Stimulated activated CD4-positive, alpha-beta T cell treated with anti-CD3 and anti-CD28 coated beads, Interleukin-15, amount 100 ng/mL, for 1 hour (primary cell): Measurements from ENCODE around the gene OR4D9.
"Not testable (repeated sequence)": the region's sequence is repeated elsewhere in the genome, so short reads cannot be mapped to it uniquely, and the experiment has no call there.

Experiments
- DNase-seq, 2 donors: peaks; one replicate each; pipeline ENCODE4 v3.0.0-alpha.2; 2020; ENCODE audit warnings: low read depth in 1 of 2, low spot score in 1 of 2

The OR4D9 gene

DNA sequence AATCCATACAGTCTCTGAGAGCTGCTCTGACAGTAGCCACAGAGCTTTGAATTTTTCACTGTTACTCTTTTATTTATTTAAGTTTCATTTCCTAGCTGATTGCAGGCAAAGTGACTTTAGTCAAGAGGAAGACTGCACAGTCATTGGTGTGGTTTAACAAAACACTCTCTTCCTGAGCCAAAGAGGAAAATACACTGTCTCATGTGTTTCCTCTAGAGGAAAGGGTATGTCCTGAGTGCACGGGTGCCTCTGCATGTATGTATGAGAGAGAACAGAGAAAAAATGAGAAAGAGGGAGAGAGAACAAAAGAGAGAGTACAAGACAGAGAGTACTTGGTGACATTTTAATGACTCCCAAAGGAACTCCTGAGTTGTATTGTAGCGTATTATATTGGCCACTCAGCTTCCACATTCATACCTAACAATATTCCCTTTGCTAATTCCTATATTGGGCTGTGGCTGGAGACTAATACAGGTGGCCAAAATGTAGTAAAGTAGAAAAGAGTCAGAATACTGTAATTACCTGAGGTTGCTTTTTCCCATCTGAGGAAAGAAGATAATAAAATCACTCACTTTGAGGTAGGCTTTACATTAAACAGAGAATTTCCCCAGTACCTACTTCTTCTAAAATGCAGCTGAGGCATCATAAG lies at the start of gene OR4D9:
TSS of gene OR4D9 (plus strand) at position 599 of the 649 bp plus-strand sequence. CDS start 3,374 bp downstream, outside the sequence.
- DNase-seq, result no peak

DNA sequence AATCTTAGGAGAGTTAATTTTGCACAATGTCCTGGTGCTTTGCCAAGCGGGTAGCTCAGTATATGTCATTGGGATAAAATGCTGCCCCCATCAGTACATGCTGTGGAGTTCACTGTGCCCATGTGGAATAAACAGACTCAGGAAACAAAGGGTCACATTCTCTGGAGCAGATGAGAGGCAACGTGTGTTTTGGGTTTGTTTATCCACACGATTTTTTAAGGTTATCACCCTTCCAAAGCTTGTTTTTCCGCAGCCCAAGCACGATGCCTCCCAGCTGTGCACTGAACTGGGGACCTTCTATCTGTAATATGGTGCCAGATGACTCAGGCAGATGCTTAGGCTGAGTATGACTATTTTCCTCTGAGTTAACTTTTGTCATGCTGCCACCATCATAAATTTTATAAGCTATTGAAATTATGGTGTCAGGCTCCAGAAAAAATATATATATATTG lies 48.1 kb upstream of the OR4D9 start:
- no peak for DNase-seq

DNA sequence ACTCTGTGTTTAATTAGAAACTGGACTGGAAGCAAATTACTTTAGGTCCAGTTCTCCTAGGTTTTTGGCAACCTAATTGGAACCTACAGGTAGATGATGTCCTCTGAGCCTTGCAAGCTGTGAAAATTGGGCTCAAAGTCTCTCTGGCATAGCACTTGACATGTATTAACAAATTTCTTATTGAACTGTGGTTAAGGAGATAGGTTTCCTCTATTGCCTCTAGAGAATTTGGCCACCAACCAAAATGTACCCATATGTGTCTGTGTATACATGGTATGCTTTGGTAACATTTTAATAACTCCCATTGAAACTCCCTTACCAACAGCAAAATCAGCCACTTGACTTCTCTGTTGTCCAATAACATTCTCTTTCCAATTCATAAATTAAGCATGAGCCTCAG lies 38.3 kb upstream of the OR4D9 start, which contains the start of gene OR4D10:
TSS of gene OR4D10 (plus strand) at position 301 of the 400 bp plus-strand sequence. CDS start 4,115 bp downstream, outside the sequence.
- DNase-seq, result no peak

DNA sequence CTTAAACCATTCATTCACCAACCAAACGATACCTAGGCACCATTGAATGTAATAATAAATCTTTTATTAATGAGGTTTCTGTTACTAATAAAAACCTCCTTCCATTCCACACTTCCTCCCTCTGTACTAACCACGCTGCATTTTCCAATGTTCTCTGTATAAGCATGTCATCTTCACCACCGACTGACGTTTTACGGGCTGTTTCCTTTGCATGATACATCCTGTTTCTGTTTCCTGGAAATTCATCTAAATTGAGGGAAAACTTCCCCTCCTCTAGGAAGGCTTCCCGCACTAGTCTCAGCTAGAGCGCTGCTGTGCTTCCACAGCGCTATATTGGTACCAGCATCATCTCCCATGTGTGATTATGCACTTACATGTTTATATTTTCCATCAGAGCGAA lies 36.2 kb upstream of the OR4D9 start:
- no peak for DNase-seq

DNA sequence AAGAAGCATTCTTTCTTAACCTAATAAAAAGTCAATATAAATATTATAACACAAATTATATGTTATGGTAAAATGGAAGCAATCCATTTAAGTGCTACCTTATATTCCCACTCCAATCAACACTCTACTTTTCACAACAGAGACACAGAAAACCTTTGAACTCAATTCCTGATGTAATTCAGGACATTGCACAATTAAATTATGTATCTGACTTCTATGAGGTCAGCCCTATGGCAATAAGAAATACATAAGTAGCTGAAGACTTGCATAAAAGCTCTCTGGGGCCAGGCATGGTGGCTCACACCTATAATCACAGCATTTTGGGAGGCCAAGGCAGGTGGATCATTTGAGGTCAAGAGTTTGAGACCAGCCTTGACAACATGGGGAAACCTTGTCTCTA lies 31.4 kb upstream of the OR4D9 start:
- DNase-seq, result no peak

DNA sequence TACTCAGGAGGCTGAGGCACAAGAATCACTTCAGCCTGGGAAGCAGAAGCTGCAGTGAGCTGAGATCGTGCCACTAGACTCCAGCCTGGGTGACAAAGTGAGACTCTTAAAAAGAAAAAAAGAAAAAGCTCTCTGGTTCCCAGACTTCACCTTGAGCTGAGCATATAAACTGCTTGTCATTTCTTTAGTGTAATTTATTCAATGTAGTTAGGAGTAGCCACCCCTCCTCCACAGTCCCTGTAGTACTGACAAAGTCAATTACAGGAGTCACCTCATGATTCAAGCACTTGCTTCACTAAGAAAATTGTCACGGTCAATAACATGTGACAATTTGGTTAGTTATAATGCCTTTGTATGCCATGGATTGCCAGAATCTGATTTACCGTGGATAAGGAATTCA lies 31.0 kb upstream of the OR4D9 start:
- no peak for DNase-seq

DNA sequence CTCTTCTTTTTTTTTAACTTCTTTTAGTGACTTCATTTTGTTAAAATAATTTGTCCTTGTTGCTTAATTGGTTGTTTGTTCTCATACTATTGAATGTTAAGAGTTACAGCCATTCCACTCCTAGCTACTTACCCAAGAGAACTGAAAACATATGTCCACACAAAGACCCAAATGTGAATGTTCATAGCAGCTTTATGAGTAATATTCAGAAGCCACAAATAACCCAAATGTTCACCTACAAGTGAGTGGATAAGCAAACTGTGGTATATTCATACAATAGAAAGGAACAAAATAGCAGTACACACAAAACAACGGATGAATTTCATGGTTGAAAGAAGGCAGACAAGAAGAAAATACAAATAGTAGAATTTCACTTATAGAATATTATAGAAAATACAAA lies 9.4 kb upstream of the OR4D9 start:
- no peak for DNase-seq

DNA sequence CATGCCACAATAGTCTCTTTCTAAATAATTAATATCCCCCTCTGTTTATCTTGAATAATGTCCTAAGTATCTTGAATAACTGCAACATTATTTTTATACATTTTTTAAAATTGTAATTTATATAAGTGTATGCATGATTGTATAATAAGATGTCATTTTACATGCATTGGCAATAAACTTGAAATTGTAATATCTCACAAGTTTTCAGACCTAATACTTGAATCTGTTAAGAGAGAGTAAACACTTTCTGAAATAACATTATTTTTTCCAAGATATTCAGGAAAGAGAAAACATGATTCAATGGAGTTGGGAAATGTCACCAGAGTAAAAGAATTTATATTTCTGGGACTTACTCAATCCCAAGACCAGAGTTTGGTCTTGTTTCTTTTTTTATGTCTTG lies 8.1 kb upstream of the OR4D9 start, which contains the start of gene OR4D11:
TSS of gene OR4D11 (plus strand) at position 301 of the 400 bp plus-strand sequence. CDS start at position 301, 0 bp downstream.
- no peak for DNase-seq

DNA sequence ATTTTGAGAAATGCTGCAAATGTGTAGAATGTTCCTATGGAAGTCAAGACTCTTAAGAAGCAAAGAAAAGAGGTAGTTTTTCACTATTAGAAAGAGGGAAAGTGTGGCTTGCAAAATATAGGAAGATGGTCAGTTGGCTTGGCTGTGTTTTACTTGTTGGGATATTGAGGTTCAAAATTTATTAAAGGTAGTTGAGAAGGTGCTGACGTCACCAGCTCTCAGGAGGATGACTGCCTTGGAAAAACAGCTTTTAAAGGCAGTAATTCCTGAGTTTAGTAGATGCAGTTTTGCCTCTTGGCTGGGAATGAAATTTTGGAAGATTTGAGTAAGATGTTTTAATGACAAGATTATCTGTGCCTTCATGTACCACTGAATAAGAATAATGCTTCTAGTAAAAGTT lies 336 bp downstream of the OR4D9 start:
- no peak for DNase-seq

DNA sequence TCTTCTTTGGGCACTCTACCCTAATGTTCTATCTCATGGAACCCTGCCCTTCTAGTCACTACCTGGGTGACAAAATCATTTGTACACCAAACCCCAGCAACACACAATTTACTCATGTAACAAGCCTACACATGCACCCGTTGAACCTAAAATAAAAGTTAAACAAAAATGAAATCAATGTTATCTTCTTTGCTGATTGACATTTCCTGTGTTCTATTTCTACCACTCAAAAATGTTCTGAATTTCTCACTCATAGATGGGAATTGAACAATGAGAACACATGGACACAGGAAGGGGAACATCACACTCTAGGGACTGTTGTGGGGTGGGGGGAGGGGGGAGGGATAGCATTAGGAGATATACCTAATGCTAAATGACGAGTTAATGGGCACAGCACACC lies 8.8 kb downstream of the OR4D9 start:
- not testable (repeated sequence) for DNase-seq

DNA sequence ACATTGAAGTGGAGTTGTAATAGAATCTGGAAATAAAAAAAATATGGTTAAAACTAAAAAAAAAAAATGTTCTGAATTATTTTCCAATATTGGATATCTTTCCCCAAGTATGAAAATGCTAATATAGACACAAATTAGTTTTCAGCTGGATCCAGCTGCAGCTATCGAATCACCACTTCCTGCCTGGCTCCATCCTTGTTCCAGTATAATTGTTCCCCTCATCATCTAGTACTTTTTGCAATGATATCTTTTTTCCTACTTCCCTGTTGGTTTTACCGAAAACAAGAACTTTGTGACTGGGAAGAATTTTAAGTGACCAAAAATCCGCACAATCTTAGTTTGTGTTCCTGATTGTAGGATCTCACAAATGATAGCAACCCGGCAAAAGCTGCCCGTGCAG lies 9.4 kb downstream of the OR4D9 start:
- DNase-seq, result no peak

DNA sequence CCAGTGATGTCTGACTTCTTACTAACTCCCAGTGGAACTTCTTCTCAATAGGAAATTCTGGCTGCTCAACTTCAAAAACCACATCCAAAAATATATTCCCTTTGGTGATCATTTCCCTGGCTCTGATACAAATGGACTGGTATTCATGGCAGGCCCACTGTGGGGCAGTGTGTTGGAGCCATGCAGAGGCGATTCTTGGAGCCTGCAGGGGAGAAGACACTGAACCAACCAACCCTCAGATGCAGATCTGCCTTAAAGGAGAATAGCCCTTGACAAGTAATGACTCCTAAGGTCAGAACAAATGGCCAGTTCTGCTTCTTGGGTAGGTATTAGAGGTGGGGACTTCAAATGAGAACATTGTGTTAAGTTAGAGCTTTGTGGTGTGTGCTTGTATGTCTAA lies 12.2 kb downstream of the OR4D9 start:
- no peak for DNase-seq

DNA sequence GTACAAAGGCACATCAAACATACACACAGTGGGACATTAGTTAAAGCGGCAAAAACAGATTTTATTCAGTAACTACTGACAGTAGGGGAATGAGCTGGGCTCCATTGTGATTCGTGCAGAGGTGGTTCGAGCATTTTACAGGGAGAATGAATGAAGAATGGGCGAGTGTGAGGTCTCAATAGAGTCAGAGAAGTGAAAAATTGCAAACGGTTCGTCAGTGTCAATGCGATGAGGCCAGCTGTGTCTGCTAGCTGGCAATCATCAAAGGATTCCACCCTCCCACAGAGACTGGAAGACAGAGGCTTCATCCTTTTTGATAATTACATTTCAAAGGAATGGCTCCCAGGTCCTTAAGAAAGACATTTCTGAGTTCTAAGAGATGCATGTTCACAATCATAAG lies 17.4 kb downstream of the OR4D9 start:
- DNase-seq, result no peak

DNA sequence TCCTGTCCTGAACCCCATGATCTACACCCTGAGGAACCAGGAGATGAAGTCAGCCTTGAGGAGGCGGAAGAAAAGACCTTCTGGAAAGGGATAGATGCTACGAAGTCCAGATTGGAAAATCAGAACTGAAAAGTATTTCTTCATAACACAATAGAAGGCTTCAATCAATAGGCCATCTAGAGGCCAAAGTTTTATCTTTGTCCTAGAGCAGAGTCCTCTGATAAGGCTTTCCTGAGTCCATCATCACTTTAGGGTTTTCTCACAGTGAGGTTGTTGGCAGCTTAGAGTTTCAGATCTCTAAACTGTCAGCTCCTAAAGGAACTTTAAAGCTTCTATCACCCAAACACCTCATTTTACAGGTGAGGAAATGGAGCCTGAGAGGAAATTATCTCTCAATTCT lies 21.3 kb downstream of the OR4D9 start:
- no peak for DNase-seq

DNA sequence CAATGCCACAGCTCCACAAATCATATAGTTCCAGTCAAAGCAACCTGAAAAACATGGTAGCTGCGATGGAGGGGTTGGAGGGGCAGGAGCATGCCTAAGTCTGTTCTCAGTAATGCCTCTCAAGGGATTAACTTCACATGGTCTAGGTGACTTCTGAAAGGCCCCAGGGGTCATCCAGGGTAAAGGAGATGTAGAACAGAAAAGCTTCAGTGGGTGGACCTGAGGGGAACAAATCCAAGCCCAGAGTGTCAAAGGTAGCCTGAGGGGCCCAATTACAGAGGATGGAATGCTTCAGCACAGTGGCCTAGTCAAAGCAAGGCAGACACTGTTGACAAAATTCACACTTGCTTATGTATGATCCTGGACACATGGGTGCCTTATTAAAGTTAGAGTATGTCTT lies 23.3 kb downstream of the OR4D9 start:
- DNase-seq, result no peak

DNA sequence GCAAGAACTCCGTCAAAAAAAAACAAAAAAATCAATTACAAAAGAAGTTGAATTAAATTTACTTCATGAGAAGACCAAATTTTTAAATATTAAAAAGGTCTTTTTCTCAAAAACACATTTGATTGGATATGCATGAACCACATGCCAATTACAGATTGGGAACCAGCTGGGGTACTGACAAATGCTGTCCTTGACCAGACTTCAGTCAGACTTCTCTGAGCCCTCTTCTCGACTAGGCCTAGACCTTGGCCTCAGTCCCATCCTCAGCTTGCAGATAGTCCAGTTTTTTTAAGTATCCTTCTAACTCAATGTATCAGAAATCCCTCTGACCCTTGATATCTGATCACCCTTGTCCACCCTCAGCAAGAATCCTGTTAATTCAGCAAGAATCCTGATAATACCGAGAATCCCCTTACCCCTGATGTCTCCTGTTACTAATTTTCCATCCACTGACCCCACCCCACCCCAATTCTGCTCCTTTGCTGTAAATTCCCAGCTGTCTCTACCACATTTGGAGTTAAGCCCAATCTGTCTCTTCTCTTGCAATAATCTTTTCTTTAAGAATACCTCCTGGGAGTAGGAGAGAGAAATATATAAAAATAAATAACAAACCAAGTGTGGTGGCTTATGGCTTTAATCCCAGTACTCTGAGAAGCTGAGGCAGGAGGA lies 30.9 kb downstream of the OR4D9 start:
- DNase-seq, result no peak

DNA sequence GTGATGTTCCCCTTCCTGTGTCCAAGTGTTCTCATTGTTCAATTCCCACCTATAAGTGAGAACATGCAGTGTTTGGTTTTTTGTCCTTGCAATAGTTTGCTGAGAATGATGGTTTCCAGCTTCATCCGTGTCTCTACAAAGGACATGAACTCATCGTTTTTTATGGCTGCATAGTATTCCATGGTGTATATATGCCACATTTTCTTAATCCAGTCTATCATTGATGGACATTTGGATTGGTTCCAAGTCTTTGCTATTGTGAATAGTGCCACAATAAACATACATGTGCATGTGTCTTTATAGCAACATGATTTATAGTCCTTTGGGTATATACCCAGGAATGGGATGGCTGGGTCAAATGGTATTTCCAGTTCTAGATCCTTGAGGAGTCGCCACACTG lies 32.4 kb downstream of the OR4D9 start:
- not testable (repeated sequence) for DNase-seq

DNA sequence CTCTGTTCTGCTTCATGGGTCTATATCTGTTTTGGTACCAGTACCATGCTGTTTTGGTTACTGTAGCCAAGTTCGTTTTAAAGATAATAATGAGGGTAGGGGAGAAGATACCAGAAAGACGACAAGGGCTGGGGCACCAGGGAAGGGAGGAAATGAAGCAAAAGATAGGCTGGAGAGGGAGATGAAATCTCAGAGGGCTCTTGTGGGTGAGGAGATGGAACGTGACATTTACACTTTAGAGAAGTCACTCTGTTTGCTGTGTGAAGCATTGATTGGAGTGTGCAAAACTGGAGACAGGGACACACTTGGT lies 33.5 kb downstream of the OR4D9 start:
- no peak for DNase-seq

DNA sequence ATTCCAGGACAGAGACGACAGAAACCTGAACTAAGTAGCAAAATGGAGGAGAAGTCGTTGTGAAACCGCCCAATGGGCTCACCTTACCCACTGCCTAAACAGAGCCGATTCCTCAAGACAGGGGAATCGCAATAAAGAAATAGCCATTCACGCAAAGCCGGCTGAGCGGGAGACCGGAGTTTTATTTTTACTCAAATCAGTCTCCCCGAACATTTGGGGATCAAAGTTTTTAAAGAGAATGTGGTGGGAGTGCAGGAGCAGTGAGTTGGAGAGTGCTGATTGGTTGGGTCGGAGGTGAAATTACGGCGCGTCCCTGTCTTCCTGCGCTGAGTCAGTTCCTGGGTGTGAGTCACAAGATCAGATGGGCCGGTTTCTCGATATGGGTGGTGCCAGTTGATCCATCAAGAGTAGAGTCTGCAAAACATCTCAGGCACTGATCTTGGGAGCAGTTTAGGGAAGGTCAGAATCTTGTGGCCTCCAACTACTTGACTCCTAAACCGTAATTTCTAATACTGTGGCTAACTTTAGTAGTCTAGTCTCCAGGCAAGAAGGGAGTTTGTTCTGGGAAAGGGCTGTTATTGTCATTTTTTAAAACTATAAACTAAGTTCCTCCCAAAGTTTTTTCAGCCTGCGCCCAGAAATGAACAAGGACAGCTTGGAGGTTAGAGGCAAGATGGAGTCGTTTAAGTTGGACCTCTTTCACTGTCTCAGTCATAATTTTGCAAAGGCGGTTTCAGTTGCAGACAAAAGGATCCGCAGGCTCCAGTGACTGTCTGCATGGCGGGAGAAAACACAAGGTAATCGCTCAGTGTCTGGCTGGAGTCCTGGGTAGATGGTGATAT lies 34.1 kb downstream of the OR4D9 start:
- no peak for DNase-seq

DNA sequence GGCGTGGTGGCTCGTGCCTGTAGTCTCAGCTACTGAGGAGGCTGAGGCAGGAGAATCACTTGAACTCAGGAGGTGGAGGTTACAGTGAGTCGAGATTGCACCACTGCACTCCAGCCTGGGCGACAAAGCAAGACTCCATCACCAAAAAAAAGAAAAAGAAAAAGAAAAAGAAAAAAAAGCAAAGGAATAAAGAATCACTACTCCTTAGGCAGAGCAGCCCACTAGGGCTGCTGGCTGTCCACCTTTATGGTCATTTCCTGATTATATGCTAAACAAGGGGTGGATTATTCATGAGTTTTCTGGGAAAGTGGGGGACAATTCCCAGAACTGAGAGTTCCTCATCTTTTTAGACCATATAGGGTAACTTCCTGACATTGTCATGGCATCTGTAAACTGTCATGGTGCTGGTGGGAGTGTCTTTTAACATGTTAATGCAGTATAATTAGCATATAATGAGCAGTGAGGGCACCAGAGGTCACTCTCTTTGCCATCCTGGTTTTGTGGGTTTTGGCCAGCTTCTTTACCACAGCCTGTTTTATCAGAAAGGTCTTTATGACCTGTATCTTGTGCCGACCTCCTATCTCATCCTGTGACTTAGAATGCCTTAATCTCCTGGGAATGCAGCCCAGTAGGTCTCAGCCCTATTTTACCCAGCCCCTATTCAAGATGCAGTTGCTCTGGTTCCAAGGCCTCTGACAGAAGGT lies 36.4 kb downstream of the OR4D9 start:
- DNase-seq, result not testable (repeated sequence)

DNA sequence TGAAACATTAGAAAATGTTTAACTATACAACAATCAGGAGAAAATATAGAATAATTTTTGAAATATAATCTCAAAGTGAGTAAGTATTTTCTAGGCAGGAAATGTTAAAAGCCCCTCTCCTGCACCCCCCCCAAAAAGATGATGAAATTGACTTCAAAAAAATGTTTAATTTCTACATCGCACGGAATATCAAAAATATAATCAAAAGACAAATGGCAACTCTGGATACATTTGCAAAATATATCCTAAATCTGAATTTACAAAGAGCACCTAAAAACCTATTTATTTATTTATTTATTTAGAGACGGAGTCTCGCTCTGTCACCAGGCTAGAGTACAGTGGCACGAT lies 36.9 kb downstream of the OR4D9 start:
- no peak for DNase-seq
